GM04503 (cell line): ENCODE measurements around the gene THRAP3.

Experiments used
- DNase-seq: peaks from one replicate; pipeline ENCODE4 v3.0.0-alpha.2; 2012; ENCODE audit warnings: low read depth

THRAP3 gene

DNA sequence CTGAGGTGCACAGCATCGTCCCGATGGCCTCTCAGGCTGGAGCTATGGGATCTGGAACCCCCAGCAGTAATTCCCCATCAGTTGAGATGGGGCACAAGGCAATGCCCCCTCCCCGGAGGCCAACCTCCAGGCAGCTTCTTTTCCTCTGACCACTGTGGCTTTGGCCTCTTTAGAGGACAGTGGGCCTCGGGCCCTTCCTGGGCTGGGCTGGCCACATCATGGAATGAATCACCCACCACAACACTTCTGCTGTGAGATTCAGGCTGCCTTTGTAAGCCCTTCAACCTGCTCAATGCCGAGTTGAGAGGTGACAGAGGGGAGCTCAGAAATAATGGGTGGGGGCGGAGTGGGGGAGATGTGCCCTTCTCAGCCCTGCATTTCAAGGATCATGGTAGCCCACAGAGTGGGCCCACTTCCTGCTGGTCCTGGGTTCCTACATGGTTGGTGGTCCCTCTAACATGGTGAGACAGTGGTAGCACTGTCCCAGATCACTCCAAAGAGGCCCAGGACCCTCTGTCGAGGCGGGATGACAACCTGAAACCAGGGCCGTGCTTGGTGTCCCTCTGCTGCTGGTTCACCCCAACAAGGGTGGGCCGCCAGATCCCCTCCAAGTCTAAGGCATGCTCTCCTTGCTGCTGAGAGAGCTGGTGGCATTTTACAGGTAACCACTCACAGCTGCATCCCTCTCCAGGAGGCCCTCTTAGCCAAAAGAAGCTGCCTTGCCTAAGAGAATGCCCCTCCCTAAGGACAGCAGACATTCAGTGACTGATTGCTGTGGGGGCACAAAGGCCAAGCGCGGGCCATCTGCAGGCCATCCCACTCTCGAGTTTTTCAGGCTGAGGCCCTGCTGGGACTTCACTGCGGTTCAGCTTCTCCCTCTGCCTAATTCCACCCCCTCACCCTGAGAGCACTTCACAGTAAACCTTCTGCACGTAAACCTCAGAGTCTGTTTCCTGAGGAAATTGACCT lies 129.0 kb downstream of the THRAP3 start:
- no peak for DNase-seq

DNA sequence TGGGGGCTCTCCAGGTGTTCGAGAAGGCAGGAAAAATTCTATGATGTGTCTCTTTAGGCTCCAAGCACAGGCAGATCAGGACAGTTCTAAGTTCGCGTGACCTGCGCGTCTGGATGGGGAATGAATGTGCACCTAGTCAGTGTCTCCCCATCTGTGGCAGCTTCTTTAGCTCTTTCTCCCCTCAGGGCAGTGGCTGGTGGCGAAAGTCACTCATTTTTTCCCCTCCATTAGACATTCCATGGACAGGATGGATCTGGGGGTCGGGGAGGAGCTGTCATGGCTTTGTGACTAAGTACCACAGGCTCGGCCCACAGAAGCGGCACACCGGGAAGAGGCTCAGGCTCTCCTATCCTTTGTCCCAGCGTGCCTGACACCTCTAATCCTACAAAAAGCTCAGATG lies 130.2 kb downstream of the THRAP3 start:
- DNase-seq: no peak
